ENCODE measurements around the gene VAV2.

VAV2 gene

DNA sequence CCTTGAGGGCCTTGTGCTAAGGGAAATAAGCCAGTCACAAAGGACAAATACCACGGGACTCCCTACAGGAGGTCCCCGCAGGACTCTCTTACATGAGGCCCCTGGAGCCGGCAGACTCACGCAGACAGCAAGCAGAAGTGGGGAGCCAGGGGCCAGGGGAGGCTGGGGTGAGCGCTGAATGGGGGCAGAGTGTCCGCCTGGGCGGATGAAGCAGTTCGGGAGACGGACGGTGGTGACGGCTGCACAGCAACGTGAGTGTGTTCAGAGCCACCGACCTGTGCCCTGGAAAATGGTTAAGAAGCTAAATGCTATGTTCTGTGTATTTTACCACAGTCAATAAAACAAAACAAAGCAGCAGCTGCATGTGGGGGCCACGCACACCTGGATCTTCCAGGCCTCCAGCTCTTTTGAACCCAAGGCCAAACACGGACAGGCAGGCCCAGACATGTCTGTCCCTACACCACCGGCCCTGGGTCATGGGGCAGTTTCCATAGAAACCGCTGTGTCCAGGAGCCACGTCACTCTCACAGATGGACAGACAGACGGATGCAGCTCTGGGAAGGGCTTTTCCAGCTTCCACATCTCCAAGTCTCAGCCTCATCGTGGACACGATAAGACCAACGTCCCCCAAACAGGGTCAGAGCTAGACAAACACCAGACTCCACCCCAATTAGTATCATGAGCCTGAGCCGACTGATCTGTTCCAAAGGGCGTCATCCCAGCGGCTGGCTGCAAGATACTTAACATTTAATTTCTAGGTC, 103.9 kb downstream of the VAV2 start:
- no peak for DNase-seq

DNA sequence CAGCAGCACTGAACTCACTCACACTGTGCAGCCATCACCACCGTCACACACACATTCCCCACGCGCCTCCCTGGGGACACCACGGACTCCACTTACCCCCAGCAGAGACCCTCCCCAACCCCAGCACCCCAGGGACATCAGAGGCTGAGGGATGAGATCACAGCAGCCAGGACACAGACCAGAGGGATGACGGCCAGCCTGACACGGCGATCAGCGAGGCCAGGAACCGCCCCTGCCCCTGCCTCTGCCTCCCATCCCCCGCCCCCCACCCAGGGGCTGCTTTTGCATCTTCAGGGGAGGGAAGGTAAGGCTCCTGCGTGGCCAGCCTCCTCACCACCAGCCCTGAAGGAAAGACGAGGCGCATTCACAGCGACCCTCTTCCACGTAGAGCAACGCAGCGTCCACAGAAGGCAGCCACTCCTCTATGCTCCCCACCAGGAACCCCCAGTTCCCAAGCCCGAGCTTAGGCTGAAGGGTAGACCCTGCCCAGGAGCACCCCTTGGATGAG, 104.5 kb downstream of the VAV2 start:
- no peak for DNase-seq

DNA sequence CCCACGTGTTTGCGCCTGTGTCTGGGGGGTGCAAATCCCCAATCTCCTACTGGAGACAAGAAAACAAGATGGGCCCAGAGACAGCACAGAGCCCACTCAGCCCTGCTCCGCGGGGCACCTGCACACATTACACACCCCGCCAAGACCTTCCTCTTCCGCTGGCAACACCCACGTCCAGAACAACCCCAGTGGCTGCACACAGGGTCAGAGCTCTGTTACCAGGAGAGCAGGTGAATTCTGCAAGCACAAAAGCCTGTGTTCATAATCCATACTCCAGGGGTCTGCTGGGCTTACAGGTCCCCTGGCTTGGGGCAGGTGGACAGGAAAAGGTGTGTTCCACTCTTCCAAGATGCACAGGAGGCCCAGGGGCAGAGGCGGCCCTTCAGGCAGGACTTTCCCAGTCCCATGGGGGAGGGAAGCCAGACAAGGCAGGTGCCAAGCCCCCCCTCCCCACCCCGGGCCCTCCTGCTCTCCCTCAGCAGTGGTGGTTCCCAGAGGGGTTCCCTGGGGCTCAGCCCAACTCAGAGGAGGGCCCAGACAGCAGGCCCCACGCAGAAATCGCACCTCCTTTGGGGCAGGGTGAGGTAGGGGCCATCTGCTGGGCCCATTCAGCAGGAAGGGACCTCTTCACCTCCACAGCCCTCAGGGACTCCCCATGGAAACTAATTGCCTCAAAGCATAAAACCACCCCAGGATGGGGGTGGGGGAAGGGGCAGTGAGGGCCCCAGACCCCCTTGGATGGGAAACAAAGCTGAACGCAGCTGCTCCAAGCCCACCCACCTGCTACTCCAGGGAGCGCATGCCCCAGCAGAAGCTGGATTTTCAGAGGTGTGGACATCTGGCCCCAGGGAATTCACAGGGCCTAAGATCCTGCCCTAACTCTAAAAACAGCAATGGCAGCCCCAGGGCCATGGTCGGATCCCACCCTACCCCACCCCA, 105.3 kb downstream of the VAV2 start:
- DNase-seq = no peak

DNA sequence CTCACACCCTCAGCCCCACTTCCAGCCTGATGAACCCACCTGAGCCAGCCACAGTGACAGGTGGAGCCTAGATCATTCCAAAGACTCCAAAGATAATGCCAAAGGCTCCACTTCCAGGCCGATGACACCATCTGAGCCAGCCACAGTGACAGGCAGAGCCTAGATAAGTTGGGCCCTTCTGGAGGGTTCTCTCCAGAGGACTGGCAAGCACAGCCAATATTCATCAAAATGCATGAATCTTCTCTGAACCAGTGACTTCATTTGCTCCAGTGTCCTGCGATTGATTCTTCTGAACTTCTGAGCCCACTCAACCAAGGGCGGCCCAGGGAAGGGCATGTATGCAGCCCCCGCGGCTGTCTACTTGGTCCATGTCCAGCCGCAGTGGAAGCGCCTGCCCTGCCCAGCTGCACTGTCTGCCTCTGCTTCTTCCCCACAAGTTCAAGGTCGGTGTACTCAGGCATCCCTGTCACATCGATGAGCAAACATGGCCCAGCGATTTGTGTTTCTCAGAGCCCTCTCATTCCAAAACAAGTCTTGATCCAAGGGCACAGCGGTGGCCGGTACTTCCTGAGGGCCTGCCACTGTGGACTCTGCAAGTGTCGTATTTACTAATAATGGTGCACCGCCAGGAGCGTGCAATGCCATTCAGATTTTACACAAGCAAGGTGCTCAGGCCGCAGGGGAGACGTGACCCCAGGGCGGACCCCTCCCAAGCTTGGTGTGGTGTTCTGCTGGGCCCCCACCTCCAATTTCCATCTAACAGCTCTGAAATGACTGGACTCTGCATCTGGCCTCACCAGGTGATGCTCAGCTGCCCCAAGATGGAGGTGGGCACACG, 107.0 kb downstream of the VAV2 start:
- no peak for DNase-seq

DNA sequence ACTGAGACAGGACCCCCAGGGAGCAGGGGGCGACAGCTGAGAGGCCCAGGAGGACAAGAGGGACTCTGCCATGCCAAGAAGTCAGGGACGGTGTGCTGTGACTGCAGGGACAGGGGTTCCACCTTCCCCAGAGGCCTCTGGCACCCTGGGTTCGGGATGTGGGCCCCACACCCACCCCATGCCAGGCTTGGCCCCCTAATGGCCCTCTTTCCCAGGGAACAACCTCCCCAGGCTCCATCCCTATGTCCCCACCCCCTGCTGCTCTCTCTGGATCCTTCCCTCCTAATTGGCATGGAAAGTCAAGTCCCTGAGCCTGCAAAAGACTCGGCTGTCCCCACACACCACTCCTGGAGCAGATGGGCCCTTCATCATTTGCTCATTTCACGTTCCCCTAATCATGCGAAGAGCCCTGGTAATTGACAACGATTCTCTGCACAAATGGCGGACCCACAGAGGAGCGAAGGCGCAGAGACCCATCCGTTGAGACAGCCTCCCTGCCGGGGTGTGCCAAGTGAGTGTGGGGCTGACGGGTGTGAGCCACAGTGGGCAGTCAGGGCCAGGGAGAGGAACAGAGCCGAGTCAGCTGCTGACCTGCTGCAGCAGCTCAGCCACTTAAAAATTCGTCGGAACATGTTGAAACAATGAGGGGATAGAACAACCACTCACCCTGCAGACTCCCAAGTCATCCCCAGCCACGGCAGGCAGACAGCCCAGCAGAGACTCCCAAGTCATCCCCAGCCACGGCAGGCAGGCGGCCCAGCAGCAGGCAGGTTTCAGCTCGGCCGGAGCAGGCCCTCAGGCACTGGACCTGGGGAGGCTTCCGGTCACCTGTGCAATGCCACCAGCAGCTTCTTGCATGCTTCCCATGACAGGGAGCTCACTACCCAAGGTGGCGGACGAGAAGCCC, 109.0 kb downstream of the VAV2 start:
- DNase-seq = no peak

DNA sequence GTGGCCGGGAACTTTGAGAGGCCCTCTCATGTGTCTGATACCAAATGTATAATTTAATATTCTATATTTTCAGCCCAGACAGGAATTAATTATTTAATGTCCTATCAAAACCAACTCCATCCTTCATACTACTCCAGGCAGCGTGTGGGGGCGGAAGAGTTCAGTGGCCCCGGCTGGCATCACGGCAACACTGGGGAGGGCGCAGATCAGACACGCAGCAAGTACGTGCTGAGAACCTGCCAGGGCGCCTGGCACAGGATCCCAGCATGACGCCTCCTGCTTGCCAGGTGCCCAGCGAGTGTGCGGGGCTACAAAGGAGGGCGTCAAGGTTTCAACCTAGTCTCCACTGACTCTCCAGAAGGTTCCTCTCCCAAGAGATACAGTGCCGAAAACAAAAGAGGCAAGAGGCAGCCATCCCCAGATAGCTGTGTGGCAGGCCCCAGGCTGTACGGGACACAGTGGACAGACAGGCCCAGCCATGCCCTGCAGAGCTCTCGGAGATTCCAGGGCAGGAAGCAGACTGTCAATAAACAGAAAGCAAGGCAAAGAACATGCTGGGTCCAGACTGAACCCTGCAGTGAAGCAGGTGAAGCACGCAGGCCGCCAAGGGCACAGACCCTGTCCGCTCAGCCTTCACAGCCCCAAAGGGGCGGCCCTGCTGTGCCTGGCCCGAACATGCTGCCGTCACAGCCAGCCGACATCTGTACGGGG, 110.3 kb downstream of the VAV2 start:
- no peak for DNase-seq

DNA sequence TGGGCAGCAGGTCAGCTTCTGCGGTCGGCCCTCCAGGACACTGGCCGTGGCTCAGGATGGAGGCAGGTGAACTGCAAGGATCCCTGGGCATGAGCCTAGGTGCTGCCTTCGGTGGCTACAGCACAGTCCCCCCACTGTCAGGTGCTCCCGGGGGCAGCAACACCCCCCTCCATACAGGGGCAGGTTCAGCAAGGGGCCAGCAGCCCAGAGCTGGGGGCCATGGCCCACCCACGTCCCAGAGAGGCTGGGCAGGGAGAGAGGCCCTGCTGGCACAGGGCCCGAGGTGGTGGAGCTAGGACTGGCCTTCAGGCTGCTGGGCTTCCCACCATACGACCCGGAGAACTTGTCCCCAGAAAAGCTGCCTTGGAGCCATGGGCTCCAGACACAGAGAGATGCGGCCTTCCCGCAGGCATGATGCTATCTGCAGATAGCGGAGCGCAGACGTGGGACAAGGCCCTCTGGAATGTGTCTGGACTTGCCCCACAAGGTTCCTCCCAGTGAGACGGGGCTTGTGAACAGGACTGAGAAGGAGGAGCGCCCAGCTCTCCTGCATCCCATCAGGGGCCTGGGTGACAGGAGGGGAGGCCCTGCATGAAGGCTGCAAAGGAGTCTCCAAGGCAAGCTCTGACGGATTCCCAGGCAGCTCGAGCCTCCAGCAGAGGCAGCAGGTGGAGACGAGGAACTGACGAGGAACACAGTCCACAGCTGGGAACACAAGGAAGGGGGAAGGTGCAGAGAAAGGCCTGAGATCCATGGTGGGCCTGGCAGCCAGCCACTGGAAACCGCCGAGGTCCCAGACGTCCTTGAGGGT, 111.1 kb downstream of the VAV2 start:
- DNase-seq = no peak

DNA sequence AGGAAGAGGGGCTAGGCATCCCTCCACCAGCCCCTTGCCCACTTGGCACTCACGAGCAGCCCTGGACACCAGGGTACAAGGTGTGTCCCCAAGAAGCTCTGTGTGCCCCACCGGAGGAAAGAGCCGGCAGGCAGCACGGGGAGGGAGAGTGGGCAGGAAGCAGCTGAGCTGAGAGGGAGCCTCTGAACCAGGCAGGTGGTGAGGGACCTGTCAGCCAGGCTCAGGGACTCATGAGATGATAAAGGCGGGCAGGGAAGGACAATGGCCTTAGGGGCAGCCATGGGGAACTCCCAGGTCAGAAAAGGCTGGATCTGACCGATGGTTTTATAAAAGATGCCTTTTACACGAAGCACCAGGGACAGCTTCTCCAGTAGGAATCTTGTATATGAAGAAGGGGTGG, 112.0 kb downstream of the VAV2 start:
- no peak for DNase-seq

DNA sequence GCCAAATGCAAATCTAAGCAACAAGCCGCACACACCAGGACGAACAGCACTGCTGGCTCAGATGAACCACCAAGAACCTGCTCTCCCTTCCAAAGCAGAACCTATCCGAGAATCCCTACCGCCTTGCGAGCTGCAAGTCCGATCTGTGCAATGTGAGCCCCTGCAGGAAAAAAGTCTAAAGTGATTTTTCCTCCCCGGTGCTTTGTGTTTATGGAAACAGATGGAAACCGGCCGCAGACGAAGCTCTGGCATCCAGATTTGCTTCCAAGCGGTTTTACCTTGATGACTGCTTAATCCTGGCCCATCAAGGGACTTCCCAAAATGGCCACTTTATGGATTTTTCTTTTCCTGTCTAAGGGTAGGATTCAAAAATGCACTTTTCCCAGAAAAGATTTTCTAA, 112.5 kb downstream of the VAV2 start:
- DNase-seq = no peak

DNA sequence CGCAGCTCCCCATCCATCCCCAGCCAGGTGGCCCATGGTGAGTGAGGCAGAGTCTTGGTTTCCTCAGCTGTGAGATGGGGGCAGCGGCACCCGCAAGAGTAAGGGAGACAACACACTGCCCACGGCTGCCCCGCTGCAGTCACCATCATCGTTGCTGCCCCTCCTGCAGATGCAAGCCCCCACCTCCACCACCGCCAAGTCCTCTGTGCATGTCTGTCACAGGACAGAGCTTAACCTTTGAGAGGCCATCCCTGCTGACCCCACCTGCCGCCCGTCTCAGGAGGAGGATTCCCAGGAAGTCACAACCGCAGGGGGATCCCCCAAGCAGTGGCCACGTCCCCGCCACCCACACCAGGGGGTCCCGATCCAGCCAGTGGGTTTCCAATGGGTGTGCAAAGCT, 113.7 kb downstream of the VAV2 start:
- no peak for DNase-seq

DNA sequence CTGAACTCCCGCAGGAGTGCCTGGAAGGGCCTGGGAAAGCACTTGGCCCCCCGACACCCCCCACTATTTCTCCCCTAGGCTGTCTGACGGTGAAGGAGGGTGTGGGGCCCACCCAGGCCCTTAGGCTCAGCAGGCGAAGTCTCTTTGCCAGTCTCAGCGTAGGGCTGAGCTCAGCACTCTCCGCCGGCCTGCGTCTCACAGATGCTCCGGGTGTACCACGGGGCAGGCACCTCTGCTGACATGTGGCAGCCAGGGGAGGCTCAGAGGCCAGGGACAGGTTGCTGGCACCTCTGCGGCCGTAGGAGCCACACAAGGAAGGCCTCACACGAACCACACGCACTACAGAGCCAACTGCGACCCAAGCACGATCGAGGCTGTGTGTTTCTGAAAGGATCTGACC, 114.2 kb downstream of the VAV2 start:
- DNase-seq = no peak

DNA sequence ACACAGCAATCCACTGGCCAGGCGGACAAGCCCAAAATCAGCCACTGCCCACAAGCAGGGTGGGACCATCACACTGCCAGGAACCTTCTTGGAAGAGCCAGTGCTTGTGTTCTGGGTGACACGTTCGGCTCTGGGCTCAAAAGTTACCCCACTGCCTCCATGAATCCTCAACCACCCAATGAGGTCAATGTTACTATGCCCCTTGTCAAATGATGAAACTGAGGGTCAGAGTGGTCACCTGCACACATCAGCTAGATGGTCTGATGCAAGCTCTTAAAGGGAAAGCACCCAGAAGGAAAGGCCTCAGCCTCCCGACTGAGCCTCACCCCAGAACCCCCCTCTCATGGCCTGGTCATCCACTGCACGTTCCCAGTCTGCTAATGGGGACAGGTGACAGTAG, 114.8 kb downstream of the VAV2 start:
- DNase-seq = no peak

DNA sequence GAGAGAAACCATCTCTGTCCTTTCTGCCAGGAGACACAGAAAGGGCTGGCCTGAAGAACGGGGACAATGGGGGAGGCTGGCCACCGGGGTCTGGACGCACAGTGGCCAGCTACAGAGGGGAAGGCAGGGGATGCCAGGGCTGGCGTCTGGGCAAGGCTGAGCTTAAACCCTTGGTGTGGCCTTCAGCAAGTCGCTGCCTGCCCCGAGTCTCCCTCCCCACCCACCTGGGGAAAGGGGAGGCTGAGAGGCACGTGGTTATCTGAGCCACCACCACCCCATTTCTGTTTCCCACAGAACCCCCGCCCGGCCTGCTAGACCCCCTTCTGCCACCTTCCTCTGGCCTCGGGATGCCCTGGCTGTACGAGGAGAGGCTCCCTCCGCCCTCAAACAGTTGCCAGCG, 115.3 kb downstream of the VAV2 start:
- no peak for DNase-seq

DNA sequence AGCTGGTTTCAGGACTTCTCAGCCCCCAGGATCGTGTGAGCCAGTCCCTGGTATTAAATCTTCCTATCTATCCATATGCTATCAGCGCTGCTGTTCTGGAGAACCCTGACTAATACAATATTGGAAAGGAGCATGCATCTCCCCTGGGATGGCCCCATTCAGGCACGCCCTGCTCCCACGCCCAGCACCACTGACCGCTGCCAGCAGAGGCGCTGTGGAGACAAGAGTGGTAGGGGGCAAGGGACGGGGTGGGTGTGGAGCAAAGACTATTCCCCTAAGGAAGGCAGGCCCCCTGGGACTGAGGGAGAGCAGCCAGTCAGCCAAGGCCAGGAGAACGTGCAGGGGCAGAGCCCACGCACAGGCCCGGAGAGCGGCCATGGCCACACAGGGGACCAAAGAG, 116.0 kb downstream of the VAV2 start:
- no peak for DNase-seq

DNA sequence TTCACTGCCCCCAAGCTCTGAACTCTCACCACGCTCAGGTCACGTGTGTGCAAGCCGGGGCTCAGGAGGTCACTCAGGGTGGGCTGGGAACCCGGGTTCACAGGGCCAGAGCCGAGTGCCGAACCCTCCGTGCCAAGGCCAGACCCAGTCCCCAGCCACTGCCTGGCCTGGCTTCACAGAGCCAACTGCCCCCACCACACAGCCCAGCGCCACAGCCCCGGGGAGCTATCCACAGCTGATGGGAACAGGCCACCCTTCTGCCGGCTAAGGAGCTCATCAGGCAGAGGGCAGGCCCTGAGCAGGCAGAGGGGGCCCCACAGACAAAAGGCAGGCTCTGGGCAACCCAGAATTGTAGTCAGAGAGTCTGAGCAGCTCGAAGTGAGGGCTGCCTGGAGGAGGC, 117.0 kb downstream of the VAV2 start:
- DNase-seq = no peak

DNA sequence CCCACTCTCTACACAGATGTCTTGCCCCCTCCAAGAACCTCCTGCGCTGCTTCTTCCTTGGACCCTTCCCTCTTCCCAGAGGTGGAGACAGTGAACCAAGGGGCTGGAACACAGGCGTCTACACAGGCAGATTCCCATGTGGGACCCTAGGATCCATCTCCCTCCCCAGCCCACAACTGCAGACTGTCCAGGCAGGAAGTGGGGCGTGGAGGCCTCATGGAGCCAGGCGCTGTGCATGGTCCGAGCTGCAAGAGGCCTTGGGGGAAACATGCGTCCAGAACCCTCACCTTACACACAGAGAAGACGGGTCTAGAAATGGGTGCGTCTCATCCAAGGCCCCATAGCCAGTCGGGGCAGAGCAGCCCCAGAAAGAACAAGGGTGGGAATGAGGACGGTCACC, 117.5 kb downstream of the VAV2 start:
- DNase-seq = no peak

DNA sequence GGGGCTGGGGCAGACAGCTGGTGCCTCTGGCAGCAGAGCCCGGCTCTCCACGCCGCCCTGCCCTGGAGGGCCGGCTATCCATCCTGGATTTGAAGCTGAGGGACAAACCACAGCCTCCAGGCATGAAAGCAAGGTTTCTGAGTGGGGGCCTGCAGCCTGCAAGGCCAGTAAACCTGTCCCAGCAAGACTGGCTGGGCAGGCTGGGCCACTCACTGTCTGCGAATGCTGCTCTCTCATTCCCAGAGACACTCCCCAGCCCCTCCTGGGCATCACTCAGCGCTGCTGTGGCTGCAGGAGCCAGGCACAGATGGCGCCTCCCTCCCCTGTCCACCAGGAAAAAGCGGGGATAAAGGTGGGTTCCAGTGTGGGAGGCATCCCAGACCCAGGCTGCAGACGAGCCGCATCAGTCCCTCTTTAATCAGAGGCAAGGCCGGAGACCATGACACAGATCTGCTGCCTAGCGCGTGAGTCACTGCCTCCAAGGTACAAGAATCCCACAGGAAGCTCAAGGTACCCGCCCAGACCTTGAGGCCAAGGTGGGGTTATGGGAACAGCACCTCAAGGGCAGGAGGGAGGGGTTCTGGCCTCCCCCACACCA, 118.0 kb downstream of the VAV2 start:
- DNase-seq = no peak

DNA sequence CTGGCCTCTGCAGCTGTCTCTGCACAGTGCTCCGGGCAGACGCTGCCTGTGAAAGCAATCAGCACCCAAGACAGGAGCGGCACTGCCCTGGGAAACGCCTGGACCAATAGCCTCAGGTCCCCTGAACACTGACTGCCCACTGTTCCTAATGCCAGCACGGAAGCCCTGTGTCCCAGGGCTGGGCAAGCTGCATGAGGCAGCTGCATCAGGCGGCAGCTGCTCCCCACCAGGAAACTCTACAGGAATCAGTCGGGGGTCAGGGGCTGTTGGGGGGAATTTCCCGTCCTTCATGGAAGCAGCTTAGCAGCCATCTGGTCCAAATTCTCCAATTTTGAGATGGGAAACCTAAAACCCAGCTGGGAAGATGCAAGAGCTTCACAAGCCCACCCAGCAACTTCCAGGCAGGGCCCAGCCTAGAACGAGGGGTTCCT, 118.6 kb downstream of the VAV2 start:
- no peak for DNase-seq

DNA sequence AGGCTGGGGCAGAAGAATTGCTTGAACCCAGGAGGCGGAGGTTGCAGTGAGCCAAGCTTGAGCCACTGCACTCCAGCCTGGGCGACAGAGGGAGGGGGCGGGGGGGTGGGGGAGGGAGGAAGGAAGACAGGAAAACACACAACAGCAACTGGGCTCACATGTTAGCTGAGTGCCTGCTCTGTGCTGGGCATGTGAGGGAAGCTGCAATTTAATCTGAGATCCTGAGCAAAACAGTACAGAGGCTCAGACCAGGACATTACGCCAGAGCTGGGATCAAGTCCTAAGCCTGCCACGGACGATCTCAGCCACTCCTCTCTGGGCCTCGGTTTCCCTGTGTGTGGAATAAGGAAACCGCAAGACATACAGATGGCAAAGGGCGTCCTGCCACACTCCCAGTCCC, 119.1 kb downstream of the VAV2 start:
- no peak for DNase-seq

Measured in stimulated activated CD4-positive, alpha-beta T cell treated with anti-CD3 and anti-CD28 coated beads, Interleukin-1b, Interleukin-23, amount 100 ng/mL, for 48 hours (primary cell).